ENCODE measurements around the gene SREBF2.

DNA sequence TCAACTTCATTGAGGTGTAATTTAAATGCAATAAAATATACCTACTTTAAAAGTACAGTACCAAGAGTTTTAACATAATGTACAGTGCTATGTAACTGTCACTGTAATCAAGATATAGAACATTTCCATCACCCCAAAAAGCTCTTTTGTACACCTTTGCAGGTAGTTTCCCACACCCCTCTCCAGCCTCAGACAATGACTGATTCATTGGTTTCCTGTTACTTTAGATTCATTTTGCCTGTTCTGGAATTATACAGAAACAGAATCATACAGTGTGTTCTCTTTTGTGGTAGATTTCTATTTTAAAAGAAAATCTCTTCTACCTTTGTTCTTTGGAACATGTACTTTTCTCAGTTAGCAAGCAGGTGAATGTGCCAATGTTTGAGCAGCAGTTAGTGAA lies 43.8 kb downstream of the SREBF2 start:
- TF ChIP-seq, protein P1, sequence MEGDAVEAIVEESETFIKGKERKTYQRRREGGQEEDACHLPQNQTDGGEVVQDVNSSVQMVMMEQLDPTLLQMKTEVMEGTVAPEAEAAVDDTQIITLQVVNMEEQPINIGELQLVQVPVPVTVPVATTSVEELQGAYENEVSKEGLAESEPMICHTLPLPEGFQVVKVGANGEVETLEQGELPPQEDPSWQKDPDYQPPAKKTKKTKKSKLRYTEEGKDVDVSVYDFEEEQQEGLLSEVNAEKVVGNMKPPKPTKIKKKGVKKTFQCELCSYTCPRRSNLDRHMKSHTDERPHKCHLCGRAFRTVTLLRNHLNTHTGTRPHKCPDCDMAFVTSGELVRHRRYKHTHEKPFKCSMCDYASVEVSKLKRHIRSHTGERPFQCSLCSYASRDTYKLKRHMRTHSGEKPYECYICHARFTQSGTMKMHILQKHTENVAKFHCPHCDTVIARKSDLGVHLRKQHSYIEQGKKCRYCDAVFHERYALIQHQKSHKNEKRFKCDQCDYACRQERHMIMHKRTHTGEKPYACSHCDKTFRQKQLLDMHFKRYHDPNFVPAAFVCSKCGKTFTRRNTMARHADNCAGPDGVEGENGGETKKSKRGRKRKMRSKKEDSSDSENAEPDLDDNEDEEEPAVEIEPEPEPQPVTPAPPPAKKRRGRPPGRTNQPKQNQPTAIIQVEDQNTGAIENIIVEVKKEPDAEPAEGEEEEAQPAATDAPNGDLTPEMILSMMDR (IDR thresholded peaks at IDR 0.05) = no peak
- TF ChIP-seq EZH2 (IDR thresholded peaks at IDR 0.05; ENCODE audit: borderline replicate concordance, insufficient read depth, low read depth, low read length, poor library complexity, severe bottlenecking) = no peak
